HFFc6 (cell line): ENCODE measurements around the gene SLC26A2. TPM values are rescaled to one million over a fixed set of nuclear protein-coding genes. Genes with fewer than 3 reads are reported as not detected.
A peak's percentile ranks its signal among the peaks of the same experiment; 100 is the strongest.

ENCODE experiments used
- DNase-seq: peaks from one replicate; pipeline ENCODE4 v3.0.0-alpha.2; 2018
- H3K27ac Mint-ChIP-seq: 2 replicates; pipeline ENCODE4 v1.8.0; 2020; ENCODE audit warnings: mild to moderate bottlenecking, mixed read lengths
- H3K27me3 Mint-ChIP-seq: 2 replicates; pipeline ENCODE4 v1.8.0; 2021; ENCODE audit warnings: mild to moderate bottlenecking, moderate library complexity, mixed read lengths; ENCODE audit not compliant: insufficient read depth
- H3K36me3 Mint-ChIP-seq: 2 replicates; pipeline ENCODE4 v1.8.0; 2021; ENCODE audit warnings: low read depth, mixed read lengths
- H3K4me1 Mint-ChIP-seq: 2 replicates; pipeline ENCODE4 v1.8.0; 2020; ENCODE audit warnings: low read depth, mixed read lengths
- H3K4me3 Mint-ChIP-seq: 2 replicates; pipeline ENCODE4 v1.8.0; 2020; ENCODE audit warnings: mild to moderate bottlenecking, moderate library complexity, mixed read lengths
- H3K9me3 Mint-ChIP-seq: 2 replicates; pipeline ENCODE4 v1.8.0; 2020; ENCODE audit warnings: mild to moderate bottlenecking, mixed read lengths
- CTCF ChIP-seq: fragments of 200-600 bp; sonication (generic); IDR thresholded peaks from 2 replicates; pipeline ENCODE4 v1.5.0; 2021; ENCODE audit warnings: antibody characterized with exemption, mild to moderate bottlenecking
- long read RNA-seq: library from polyadenylated mRNA; unstranded; transcript quantifications from one replicate; pipeline ENCODE4 v2.0.0, GENCODE V29; 2019
- total RNA-seq, 6 experiments: library from RNA; stranded (reverse); fragmentation: NEBNext Ultra II Directional; extraction: Animal tissue kit (Norgen Biotek cat#: 25700); gene quantifications; 2 replicates in 1 of 6; 3 replicates in 5 of 6; pipeline ENCODE4 v1.2.3, GENCODE V29; 2021

Gene SLC26A2
- 10 to 100 TPM in 5 of 6 experiments, 1 to 10 TPM in 1; 9.5 to 12.9 (median 11.4) TPM for total RNA-seq
- long read RNA-seq, full-length matches to known transcripts, result 3 of 8 reads
- long read RNA-seq, partial matches to known transcripts, result 0 of 8 reads
- long read RNA-seq, other reads (novel, unspliced or antisense), result 5 of 8 reads

- no peaks in the 10 kb centered on the region for H3K36me3 Mint-ChIP-seq
- peak within 1 kb of the TSS; percentile 96 for H3K4me3 Mint-ChIP-seq
- peak within 1 kb of the TSS; percentile 98 for H3K27ac Mint-ChIP-seq
- peak; percentile 17 for TF ChIP-seq CTCF
- H3K4me1 Mint-ChIP-seq, result peaks cover 52% of the 10 kb centered on the region
- no peaks in the 10 kb centered on the region for H3K9me3 Mint-ChIP-seq
- peak; percentile 98 for DNase-seq
- peaks cover 3% of the 10 kb centered on the region for H3K27me3 Mint-ChIP-seq
Observed at GRCh38 chr5:149960272-149961185, at the start of gene SLC26A2. Gene SLC26A2 (plus strand): TSS chr5:149960758. CDS start chr5:149977653, 16,895 bp downstream.

- Mint-ChIP-seq H3K27me3 (peaks cover 16% of the 10 kb centered on the region), H3K9me3 (no peaks in the 10 kb centered on the region), H3K27ac (no peak overlapping the region), H3K36me3 (no peaks in the 10 kb centered on the region), H3K4me3 (no peak overlapping the region), H3K4me1 (peaks cover 19% of the 10 kb centered on the region)
- DNase-seq, result no peak
- TF ChIP-seq CTCF, result no peak
Observed at GRCh38 chr5:149911031-149911430, 49.5 kb upstream of the SLC26A2 start.

GRCh38 chr5:149912226-149912871, 48.2 kb upstream of the SLC26A2 start:
- H3K4me3 Mint-ChIP-seq, result no peak overlapping the region
- no peak overlapping the region for H3K27ac Mint-ChIP-seq
- H3K27me3 Mint-ChIP-seq, result peaks cover 10% of the 10 kb centered on the region
- TF ChIP-seq CTCF, result no peak
- H3K9me3 Mint-ChIP-seq, result no peaks in the 10 kb centered on the region
- no peak for DNase-seq
- H3K36me3 Mint-ChIP-seq, result no peaks in the 10 kb centered on the region
- H3K4me1 Mint-ChIP-seq, result peaks cover 32% of the 10 kb centered on the region

- Mint-ChIP-seq H3K9me3 (no peaks in the 10 kb centered on the region), H3K36me3 (no peaks in the 10 kb centered on the region), H3K27ac (no peak overlapping the region), H3K4me1 (peaks cover 36% of the 10 kb centered on the region), H3K4me3 (no peak overlapping the region), H3K27me3 (peaks cover 9% of the 10 kb centered on the region)
- no peak for TF ChIP-seq CTCF
- no peak for DNase-seq
Observed at GRCh38 chr5:149913436-149914419, 46.8 kb upstream of the SLC26A2 start.
